Measurements from ENCODE around the gene TNRC6C. TPM values are rescaled to one million over a fixed set of nuclear protein-coding genes. Genes with fewer than 3 reads are reported as not detected.

TNRC6C gene
- total RNA-seq, 2 experiments from 2014 or later = 19.6 to 20.3 TPM

DNA sequence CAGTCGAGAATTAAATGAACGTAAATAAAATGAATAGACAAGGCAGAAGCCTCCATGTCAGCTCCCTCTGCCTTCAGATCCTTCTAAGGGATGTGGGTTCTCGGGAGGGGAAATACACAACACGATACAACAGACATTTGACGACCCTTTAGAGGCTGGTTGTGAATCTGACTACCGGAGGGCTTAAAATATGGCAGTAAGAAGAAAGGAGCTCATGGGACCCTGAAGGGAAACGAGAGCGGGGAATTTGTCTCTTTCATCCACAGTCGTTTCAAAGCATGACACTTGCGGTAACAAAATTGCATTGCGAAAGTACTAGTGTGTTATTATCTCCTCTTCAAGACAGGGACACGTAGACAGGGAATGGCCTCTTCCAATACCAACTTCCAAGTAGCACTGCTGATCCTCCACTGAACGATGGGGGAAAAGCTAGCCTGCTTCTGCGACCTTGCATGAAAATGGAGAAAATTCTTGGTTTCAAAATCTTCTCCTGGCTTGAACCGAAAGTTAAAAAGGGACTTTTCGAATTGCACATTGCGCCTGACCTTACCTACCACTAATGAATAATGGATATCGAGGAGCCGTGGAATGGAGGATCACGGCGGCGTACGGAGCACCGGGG lies 1.2 kb upstream of the TNRC6C start:
- ChIA-PET CTCF (interaction anchor here (0.6 to 3.5 kb wide), 10 partner anchors 12 to 557 kb away, joined by 3 to 15 read pairs (median 3); no protein-coding TSS in a partner anchor), POLR2A (interaction anchor here (1.9 kb wide), 1 partner anchor 49 kb away, joined by 10 read pairs; no protein-coding TSS in a partner anchor)
- no peak for DNase-seq
- peaks cover 28% of the 10 kb centered on the region for H3K4me1 Mint-ChIP-seq
- peak overlapping the region; percentile 90 for H3K4me3 Mint-ChIP-seq
- intact Hi-C loops (cut with DNase I, micrococcal nuclease) = loop anchor here (5.0 kb wide), 2 partner anchors 185 to 485 kb away; no protein-coding TSS in a partner anchor
- H3K9me3 Mint-ChIP-seq (ENCODE audit: low read depth) = no peaks in the 10 kb centered on the region
- H3K27ac Mint-ChIP-seq = peak overlapping the region; percentile 95
- H3K27me3 Mint-ChIP-seq = peaks cover 5% of the 10 kb centered on the region
- ATAC-seq = no peak
- H3K36me3 Mint-ChIP-seq (ENCODE audit: low read depth) = peaks cover 5% of the 10 kb centered on the region

DNA sequence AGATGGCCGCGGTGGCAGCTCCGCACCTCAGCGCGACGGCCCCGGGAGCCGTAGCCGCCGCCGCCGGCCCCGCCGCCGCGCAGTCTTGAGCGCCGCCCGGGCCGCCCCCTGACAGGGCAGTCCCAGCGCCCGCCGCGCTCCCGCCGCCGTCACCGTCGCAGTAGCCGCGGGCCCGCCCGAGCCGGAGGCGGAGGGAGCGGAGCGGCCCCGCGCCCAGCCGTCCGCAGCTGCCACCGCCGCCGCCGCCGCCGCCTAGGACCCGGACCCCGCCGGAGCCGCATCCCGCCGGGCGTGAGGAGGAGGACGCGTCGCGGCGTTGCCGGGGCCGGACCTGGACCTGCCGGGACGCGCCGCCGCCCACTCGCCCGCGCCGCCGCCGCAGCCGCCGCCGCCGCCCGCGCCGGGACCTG lies 218 bp downstream of the TNRC6C start:
- Mint-ChIP-seq H3K36me3 (ENCODE audit: low read depth) (peaks cover 5% of the 10 kb centered on the region), H3K4me1 (peaks cover 41% of the 10 kb centered on the region), H3K9me3 (ENCODE audit: low read depth) (no peaks in the 10 kb centered on the region), H3K27ac (no peak overlapping the region), H3K27me3 (peaks cover 4% of the 10 kb centered on the region), H3K4me3 (peak overlapping the region; percentile 90)
- CTCF ChIA-PET = interaction anchor here (0.5 to 3.5 kb wide), 4 partner anchors 44 to 290 kb away, joined by 3 to 15 read pairs (median 4); no protein-coding TSS in a partner anchor
- POLR2A ChIA-PET = interaction anchor here (0.6 to 1.9 kb wide), 22 partner anchors 11 to 1605 kb away, joined by 3 to 10 read pairs (median 4); partner anchors contain the start of gene PRPSAP1
- no peak for DNase-seq
- ATAC-seq = no peak
- intact Hi-C loops (cut with DNase I, micrococcal nuclease) = loop anchor here (1.0 to 5.0 kb wide), 17 partner anchors 46 to 1232 kb away; partner anchors contain the start of genes AFMID (in 1 of the 2), BIRC5 (in 1 of the 2), JMJD6 (in 1 of the 2) and METTL23 (in 1 of the 2)

DNA sequence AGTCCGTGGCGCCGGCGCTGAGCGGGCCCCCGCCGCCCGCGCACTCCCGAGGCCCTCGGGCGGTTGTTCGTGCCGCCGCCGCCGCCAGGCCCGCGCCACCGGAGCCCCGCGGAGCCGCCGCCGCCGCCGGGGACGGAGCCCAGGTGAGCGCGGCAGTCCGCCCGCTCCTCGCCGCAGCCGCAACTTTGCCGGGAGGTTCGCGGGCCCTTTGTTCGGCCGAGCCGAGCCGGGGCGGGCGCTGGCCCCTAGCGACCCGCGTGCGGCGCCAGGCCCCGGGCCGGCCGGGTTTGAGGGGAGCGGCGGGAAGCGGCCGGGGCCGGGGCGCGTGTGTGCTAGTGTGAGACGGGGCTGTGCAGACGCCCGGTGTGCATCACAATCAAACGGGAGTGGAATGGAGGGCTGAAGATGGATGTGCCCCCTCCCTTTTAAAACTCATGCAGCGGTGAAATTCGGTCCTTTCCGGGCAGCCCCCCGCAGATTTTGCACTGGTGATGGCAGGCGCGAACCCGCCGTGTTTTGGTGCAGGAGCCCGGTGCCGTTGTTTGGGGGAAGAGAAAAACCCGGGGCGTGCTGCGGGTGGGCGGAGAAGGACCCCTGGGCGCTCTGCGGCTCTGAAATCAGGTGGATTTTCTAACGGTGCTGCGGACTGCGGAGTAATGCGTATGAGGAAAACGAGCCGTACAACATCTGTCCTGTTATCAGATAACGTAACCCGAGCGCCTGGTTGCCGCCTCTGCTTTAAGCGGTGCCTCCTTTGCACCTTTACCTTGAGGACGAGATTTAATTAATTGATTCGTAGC lies 823 bp downstream of the TNRC6C start:
- DNase-seq (peak; percentile 58), ATAC-seq (no peak)
- POLR2A ChIA-PET = interaction anchor here (0.9 to 1.9 kb wide), 5 partner anchors 45 to 820 kb away, joined by 3 to 10 read pairs (median 6); no protein-coding TSS in a partner anchor
- Mint-ChIP-seq H3K4me3 (peak overlapping the region; percentile 92), H3K4me1 (peaks cover 47% of the 10 kb centered on the region), H3K27me3 (peaks cover 4% of the 10 kb centered on the region), H3K36me3 (ENCODE audit: low read depth) (peaks cover 5% of the 10 kb centered on the region), H3K27ac (peak overlapping the region; percentile 80), H3K9me3 (ENCODE audit: low read depth) (no peaks in the 10 kb centered on the region)
- CTCF ChIA-PET = interaction anchor here (1.0 to 1.3 kb wide), 2 partner anchors 11 to 29 kb away, joined by 3 read pairs; no protein-coding TSS in a partner anchor
- intact Hi-C loops (cut with DNase I, micrococcal nuclease) = loop anchor here (2.0 to 5.0 kb wide), 8 partner anchors 45 to 1233 kb away; partner anchors contain the start of genes AFMID (in 1 of the 2), JMJD6 (in 1 of the 2), METTL23 (in 1 of the 2) and TK1 (in 1 of the 2)

DNA sequence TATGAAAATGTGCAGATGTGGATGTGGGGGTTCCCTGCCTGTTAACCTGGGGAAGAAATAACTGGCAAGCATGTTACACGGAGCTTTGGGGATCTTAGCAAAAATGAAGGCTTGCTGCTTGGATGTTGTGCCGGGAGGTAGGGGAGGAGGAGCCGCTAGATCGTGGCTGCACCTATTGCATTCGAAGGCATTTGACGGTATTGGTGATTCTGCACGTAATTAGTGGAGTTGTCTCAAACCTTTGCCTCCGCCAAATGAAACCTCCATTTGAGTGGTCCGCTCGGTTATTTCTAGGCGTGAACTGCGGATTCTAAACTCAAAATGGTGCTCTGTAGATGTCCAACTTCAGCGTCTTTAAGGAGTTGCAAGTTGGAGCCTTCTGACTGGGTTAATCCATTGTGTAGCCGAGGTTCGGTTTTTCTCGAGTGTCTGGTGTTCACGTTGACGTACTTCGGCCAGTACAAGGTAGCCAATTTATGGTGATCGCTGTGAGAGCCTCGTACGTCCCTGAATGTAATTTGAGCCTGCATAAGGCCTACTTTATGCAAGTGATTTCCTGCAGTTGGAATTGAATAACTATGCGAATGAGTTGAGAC lies 1.5 kb downstream of the TNRC6C start:
- no peaks in the 10 kb centered on the region for H3K9me3 Mint-ChIP-seq (ENCODE audit: low read depth)
- intact Hi-C loops (cut with DNase I, micrococcal nuclease) = loop anchor here (2.0 to 5.0 kb wide), 9 partner anchors 45 to 1233 kb away; partner anchors contain the start of genes AFMID (in 1 of the 2), JMJD6 (in 1 of the 2), METTL23 (in 1 of the 2) and TK1 (in 1 of the 2)
- H3K36me3 Mint-ChIP-seq (ENCODE audit: low read depth) = peaks cover 5% of the 10 kb centered on the region
- CTCF ChIA-PET = interaction anchor here (1.0 to 1.3 kb wide), 2 partner anchors 11 to 28 kb away, joined by 3 read pairs; no protein-coding TSS in a partner anchor
- POLR2A ChIA-PET = interaction anchor here (0.9 kb wide), 1 partner anchor 820 kb away, joined by 5 read pairs; no protein-coding TSS in a partner anchor
- peak overlapping the region; percentile 92 for H3K4me3 Mint-ChIP-seq
- peak; percentile 64 for DNase-seq
- H3K4me1 Mint-ChIP-seq = peaks cover 54% of the 10 kb centered on the region
- peak; percentile 17 for ATAC-seq
- H3K27me3 Mint-ChIP-seq = peaks cover 4% of the 10 kb centered on the region
- H3K27ac Mint-ChIP-seq = peak overlapping the region; percentile 80

DNA sequence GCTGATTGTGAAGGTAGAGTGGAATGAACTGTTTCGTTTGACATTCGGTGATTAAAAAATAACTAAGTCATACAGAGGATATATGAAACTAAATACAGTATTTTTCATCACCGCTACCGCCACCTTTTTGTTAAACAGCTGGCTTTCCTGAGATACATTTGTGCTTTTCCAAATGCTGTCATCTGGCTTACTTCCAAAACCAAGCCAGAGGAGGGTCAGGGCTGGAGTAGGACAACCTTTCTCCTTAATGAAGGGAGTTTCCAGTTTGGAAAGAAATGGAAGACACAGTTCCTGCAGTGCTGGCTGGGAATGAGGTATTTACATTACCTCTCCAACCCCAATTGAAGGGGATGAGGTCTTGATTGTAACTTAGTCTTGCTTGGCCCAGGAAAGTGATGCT lies 3.2 kb downstream of the TNRC6C start:
- intact Hi-C loops (cut with DNase I, micrococcal nuclease) = loop anchor here in 1 of 2 experiments (2.0 to 5.0 kb wide), 2 partner anchors 51 to 119 kb away; no protein-coding TSS in a partner anchor
- Mint-ChIP-seq H3K27ac (no peak overlapping the region), H3K4me1 (peaks cover 70% of the 10 kb centered on the region), H3K9me3 (ENCODE audit: low read depth) (no peaks in the 10 kb centered on the region), H3K4me3 (no peak overlapping the region), H3K27me3 (peaks cover under 1% of the 10 kb centered on the region), H3K36me3 (ENCODE audit: low read depth) (peaks cover 5% of the 10 kb centered on the region)
- CTCF ChIA-PET = interaction anchor here (1.1 to 3.6 kb wide), 3 partner anchors 12 to 58 kb away, joined by 4 to 13 read pairs (median 6); no protein-coding TSS in a partner anchor
- ATAC-seq (no peak), DNase-seq (no peak)
- POLR2A ChIA-PET = no interaction called here

DNA sequence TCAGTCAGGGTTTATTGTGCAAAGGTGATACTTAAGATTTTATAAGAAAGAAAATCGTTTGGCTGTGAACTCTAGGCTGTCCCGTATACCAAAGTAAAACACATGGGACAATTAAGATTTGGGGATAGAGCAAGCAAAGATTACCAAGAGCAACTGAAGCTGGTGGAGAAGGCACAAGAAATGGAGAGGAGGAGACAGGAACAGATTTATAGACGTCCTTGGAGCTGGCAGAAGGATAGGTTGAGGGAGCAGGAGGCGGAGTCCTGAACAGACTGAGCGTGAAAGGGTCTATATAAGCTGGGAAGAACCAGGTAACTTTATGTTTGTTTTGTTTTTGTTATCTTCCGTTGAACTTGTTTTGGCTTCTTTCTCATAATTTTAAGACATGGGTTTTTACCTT lies 3.8 kb downstream of the TNRC6C start:
- peaks cover 68% of the 10 kb centered on the region for H3K4me1 Mint-ChIP-seq
- intact Hi-C loops (cut with DNase I, micrococcal nuclease) = loop anchor here in 1 of 2 experiments (2.0 to 5.0 kb wide), 2 partner anchors 50 to 120 kb away; no protein-coding TSS in a partner anchor
- peaks cover 5% of the 10 kb centered on the region for H3K36me3 Mint-ChIP-seq (ENCODE audit: low read depth)
- no peaks in the 10 kb centered on the region for H3K27me3 Mint-ChIP-seq
- H3K9me3 Mint-ChIP-seq (ENCODE audit: low read depth) = no peaks in the 10 kb centered on the region
- no peak for ATAC-seq
- peak overlapping the region; percentile 33 for H3K4me3 Mint-ChIP-seq
- peak overlapping the region; percentile 11 for H3K27ac Mint-ChIP-seq
- DNase-seq = no peak
- ChIA-PET CTCF (interaction anchor here (0.6 to 3.6 kb wide), 6 partner anchors 16 to 173 kb away, joined by 3 to 13 read pairs (median 4); no protein-coding TSS in a partner anchor), POLR2A (no interaction called here)

DNA sequence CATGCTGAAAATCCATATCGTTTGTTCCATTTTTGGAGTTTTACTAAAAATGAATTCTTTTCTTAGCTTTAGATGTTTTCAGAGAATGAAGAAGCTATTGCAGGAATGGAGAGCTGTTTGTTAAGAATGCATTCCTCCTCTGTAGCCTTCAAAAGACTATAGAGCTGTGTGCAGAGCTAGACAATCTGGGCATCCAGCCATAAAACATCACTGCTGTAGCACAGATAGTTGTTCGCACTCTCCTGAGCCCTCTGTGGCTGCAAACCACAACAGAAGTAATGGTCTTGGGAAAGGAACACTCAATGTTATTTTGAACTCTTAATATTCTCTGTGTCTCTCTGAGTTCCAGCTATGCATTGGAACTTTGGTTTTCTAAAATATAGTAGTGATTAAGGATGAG lies 4.9 kb downstream of the TNRC6C start:
- ATAC-seq = no peak

DNA sequence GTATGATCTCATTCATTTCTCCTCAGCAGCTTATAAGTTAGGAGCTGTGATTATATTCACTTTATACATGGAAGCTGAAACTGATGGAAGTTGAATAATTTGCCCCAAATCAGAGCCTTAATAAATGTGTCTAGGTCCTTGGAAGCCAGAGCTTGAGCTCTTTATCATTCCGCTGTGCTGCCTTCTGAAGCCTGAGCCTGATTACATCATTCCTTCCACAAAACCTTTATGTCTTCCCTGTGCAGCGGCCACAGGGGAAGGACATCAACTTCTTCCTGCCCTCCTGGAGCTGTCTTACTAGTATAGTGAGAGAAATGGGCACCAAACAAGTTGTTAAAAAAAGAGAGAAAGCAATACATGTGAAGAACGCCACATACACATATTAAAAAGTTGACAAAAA lies 6.8 kb downstream of the TNRC6C start:
- intact Hi-C loops (cut with DNase I, micrococcal nuclease) = no loop called here
- no peaks in the 10 kb centered on the region for H3K27me3 Mint-ChIP-seq

More for the DNA sequence above, 4.9 kb downstream of the TNRC6C start:
- intact Hi-C loops (cut with DNase I, micrococcal nuclease) = loop anchor here in 1 of 2 experiments (2.0 to 5.0 kb wide), 2 partner anchors 49 to 121 kb away; no protein-coding TSS in a partner anchor
- Mint-ChIP-seq H3K4me3 (peak overlapping the region; percentile 22), H3K4me1 (peaks cover 69% of the 10 kb centered on the region), H3K27me3 (no peaks in the 10 kb centered on the region), H3K27ac (no peak overlapping the region), H3K9me3 (ENCODE audit: low read depth) (no peaks in the 10 kb centered on the region), H3K36me3 (ENCODE audit: low read depth) (peaks cover 3% of the 10 kb centered on the region)
- POLR2A ChIA-PET = no interaction called here
- DNase-seq = peak; percentile 52
- CTCF ChIA-PET = interaction anchor here (1.2 to 3.6 kb wide), 5 partner anchors 9 to 56 kb away, joined by 5 to 13 read pairs (median 6); no protein-coding TSS in a partner anchor

DNA sequence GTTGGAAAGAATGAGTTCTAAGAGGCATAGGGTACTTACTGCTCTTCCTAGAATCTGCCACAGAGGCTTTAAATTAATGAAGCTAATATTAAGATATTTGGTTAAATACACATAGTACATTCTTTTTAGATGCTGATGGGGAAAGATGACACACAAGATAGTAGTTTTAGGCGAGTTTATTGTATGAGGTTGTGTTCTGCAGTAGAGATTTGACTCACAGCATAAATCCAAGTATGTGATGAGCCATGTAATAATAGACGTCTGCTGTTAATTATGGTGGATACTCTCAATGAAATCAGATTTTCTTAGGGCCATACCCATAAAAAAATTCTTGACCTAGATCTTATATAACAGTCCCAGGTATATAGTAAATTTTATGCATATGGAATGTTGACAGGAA lies 8.0 kb downstream of the TNRC6C start:
- no peaks in the 10 kb centered on the region for H3K9me3 Mint-ChIP-seq (ENCODE audit: low read depth)
- no peak for ATAC-seq
- ChIA-PET POLR2A (interaction anchor here (0.6 kb wide), 1 partner anchor 363 kb away, joined by 11 read pairs; no protein-coding TSS in a partner anchor), CTCF (interaction anchor here (1.6 to 2.4 kb wide), 3 partner anchors 10 to 47 kb away, joined by 4 to 7 read pairs (median 4); no protein-coding TSS in a partner anchor)
- DNase-seq = no peak
- no peak overlapping the region for H3K27ac Mint-ChIP-seq
- intact Hi-C loops (cut with DNase I, micrococcal nuclease) = no loop called here
- no peaks in the 10 kb centered on the region for H3K27me3 Mint-ChIP-seq
- peaks cover 85% of the 10 kb centered on the region for H3K4me1 Mint-ChIP-seq
- no peak overlapping the region for H3K4me3 Mint-ChIP-seq
- no peaks in the 10 kb centered on the region for H3K36me3 Mint-ChIP-seq (ENCODE audit: low read depth)

More for the DNA sequence above, 6.8 kb downstream of the TNRC6C start:
- ChIA-PET CTCF (interaction anchor here (0.7 to 2.4 kb wide), 6 partner anchors 11 to 120 kb away, joined by 3 to 7 read pairs (median 4); no protein-coding TSS in a partner anchor), POLR2A (no interaction called here)
- H3K27ac Mint-ChIP-seq = no peak overlapping the region
- no peaks in the 10 kb centered on the region for H3K9me3 Mint-ChIP-seq (ENCODE audit: low read depth)
- DNase-seq (no peak), ATAC-seq (no peak)
- no peak overlapping the region for H3K4me3 Mint-ChIP-seq
- H3K4me1 Mint-ChIP-seq = peaks cover 81% of the 10 kb centered on the region
- H3K36me3 Mint-ChIP-seq (ENCODE audit: low read depth) = peaks cover under 1% of the 10 kb centered on the region

DNA sequence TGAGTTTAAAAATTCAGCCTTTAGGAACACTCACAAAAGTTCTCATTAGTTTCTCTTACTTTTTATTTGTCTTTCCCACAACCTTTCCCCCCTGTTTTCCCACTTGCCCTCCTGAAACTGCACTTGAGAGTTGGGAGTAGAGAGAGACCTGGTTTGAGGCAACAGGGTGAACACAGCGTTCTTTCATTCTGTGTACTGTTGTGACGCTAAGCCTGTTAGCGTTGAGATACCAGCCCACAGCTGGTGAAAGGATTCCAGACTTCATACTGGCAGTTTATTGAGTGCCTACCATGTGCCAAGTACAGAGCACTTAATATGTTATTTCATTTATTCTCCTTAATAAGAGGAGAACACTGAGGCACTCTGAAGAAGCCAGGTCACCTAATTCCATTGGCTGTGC lies 10.3 kb downstream of the TNRC6C start:
- no peak for ATAC-seq
- no peak for DNase-seq
- POLR2A ChIA-PET = interaction anchor here (0.7 kb wide), 1 partner anchor 184 kb away, joined by 3 read pairs; no protein-coding TSS in a partner anchor
- Mint-ChIP-seq H3K27ac (no peak overlapping the region), H3K4me3 (no peak overlapping the region), H3K27me3 (no peaks in the 10 kb centered on the region), H3K4me1 (peaks cover 80% of the 10 kb centered on the region), H3K36me3 (ENCODE audit: low read depth) (peaks cover 2% of the 10 kb centered on the region), H3K9me3 (ENCODE audit: low read depth) (no peaks in the 10 kb centered on the region)
- CTCF ChIA-PET = interaction anchor here (0.9 kb wide), 1 partner anchor 15 kb away, joined by 3 read pairs; no protein-coding TSS in a partner anchor
- intact Hi-C loops (cut with DNase I, micrococcal nuclease) = no loop called here

All from activated CD4-positive, alpha-beta T cell treated with anti-CD3 and anti-CD28 coated beads for 36 hours (primary cell).